ENCODE measurements around the gene AKNAD1. TPM values are rescaled to one million over a fixed set of nuclear protein-coding genes. Genes with fewer than 3 reads are reported as not detected.

The AKNAD1 gene
- polyA plus RNA-seq, 1 donor (not counting 4 experiments of a cell fraction or from before 2014, with no cell fraction given) = 6.9 TPM

GRCh38 chr1:108791790-108792189 lies 65.1 kb downstream of the AKNAD1 start:
- FAIRE-seq (no peak), DNase-seq (ENCODE audit: low read depth, low spot score) (no peak)
- Histone ChIP-seq H4K20me1 (ENCODE audit: control insufficient read depth, extremely low read depth, insufficient read depth, low read length) (no peaks in the 10 kb centered on the region), H3K4me2 (ENCODE audit: control insufficient read depth, extremely low read depth, insufficient read depth, low read depth, low read length) (no peak overlapping the region), H3K9me1 (ENCODE audit: control insufficient read depth, extremely low read depth, insufficient read depth, low read length) (no peaks in the 10 kb centered on the region), H3K4me3 (ENCODE audit: control insufficient read depth in 2 of 3, extremely low read depth in 1 of 3, insufficient read depth in 2 of 3, low read depth in 1 of 3, low read length in 3 of 3) (no peak overlapping the region), H3K4me1 (ENCODE audit: control insufficient read depth, extremely low read depth, insufficient read depth, low read length) (no peaks in the 10 kb centered on the region), H2AFZ (ENCODE audit: control insufficient read depth, low read length) (no peak overlapping the region), H3K27ac (ENCODE audit: control insufficient read depth, insufficient read depth, low read length) (no peak overlapping the region), H3K27me3 (ENCODE audit: control insufficient read depth, extremely low read depth, insufficient read depth, low read length) (no peaks in the 10 kb centered on the region), H3K79me2 (ENCODE audit: control insufficient read depth, insufficient read depth, low read length) (no peaks in the 10 kb centered on the region), H3K36me3 (ENCODE audit: control insufficient read depth in 2 of 2, extremely low read depth in 1 of 2, insufficient read depth in 2 of 2, low read length in 2 of 2) (peaks cover 10 to 13% of the 10 kb centered on the region in 2 experiments), H3K9ac (ENCODE audit: control insufficient read depth, extremely low read depth, insufficient read depth, low read length) (no peak overlapping the region), H3K9me3 (ENCODE audit: control insufficient read depth, low read depth, low read length) (no peaks in the 10 kb centered on the region)
- TF ChIP-seq CTCF (optimal IDR thresholded peaks at IDR 0.05 in 1 of 3, IDR thresholded peaks at IDR 0.05 in 1 of 3, conservative IDR thresholded peaks at IDR 0.05 in 1 of 3; ENCODE audit: extremely low read depth in 1 of 3, insufficient read depth in 2 of 3, low read length in 3 of 3) (no peak), EZH2 (IDR thresholded peaks at IDR 0.05; ENCODE audit: low read length) (no peak)
- dilution Hi-C loops (cut with MboI; ENCODE audit: extremely low pct_ligation_motif_present, low sequenced_read_pairs) = loop anchor here (25.0 kb wide), 1 partner anchor 121 kb away; no protein-coding TSS in a partner anchor

DNA sequence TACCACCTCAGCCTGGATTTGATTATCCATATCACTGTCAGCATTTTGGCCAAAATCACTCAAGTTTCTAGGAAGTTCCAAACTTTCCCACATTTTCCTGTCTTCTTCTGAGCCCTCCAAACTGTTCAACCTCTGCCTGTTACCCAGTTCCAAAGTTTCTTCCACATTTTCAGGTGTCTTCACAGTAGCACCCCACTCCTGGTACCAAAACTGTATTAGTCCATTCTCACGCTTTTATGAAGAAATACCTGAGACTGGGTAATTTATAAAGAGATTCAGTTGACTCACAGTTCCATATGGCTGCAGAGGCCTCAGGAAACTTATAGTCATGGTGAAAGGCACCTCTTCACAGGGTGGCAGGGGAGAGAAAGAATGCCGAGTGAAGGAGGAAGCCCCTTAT lies 71.0 kb downstream of the AKNAD1 start:
- peaks cover 11 to 14% of the 10 kb centered on the region in 2 experiments for H3K36me3 ChIP-seq (ENCODE audit: control insufficient read depth in 2 of 2, extremely low read depth in 1 of 2, insufficient read depth in 2 of 2, low read length in 2 of 2)
- TF ChIP-seq EZH2 (IDR thresholded peaks at IDR 0.05; ENCODE audit: low read length) = no peak
- TF ChIP-seq CTCF (optimal IDR thresholded peaks at IDR 0.05 in 1 of 3, IDR thresholded peaks at IDR 0.05 in 1 of 3, conservative IDR thresholded peaks at IDR 0.05 in 1 of 3; ENCODE audit: extremely low read depth in 1 of 3, insufficient read depth in 2 of 3, low read length in 3 of 3) = no peak
- DNase-seq (ENCODE audit: low read depth, low spot score) = no peak
- H3K9ac ChIP-seq (ENCODE audit: control insufficient read depth, extremely low read depth, insufficient read depth, low read length) = no peak overlapping the region
- H3K4me1 ChIP-seq (ENCODE audit: control insufficient read depth, extremely low read depth, insufficient read depth, low read length) = no peaks in the 10 kb centered on the region
- dilution Hi-C loops (cut with MboI; ENCODE audit: extremely low pct_ligation_motif_present, low sequenced_read_pairs) = loop anchor here (25.0 kb wide), 1 partner anchor 126 kb away; no protein-coding TSS in a partner anchor
- no peak for FAIRE-seq
- no peak overlapping the region for H3K27ac ChIP-seq (ENCODE audit: control insufficient read depth, insufficient read depth, low read length)
- H3K4me3 ChIP-seq (ENCODE audit: control insufficient read depth in 2 of 3, extremely low read depth in 1 of 3, insufficient read depth in 2 of 3, low read depth in 1 of 3, low read length in 3 of 3) = no peak overlapping the region
- H4K20me1 ChIP-seq (ENCODE audit: control insufficient read depth, extremely low read depth, insufficient read depth, low read length) = no peaks in the 10 kb centered on the region
- H3K9me3 ChIP-seq (ENCODE audit: control insufficient read depth, low read depth, low read length) = peaks cover 11% of the 10 kb centered on the region
- no peaks in the 10 kb centered on the region for H3K79me2 ChIP-seq (ENCODE audit: control insufficient read depth, insufficient read depth, low read length)
- H3K4me2 ChIP-seq (ENCODE audit: control insufficient read depth, extremely low read depth, insufficient read depth, low read depth, low read length) = no peak overlapping the region
- H3K27me3 ChIP-seq (ENCODE audit: control insufficient read depth, extremely low read depth, insufficient read depth, low read length) = no peaks in the 10 kb centered on the region
- H2AFZ ChIP-seq (ENCODE audit: control insufficient read depth, low read length) = no peak overlapping the region
- H3K9me1 ChIP-seq (ENCODE audit: control insufficient read depth, extremely low read depth, insufficient read depth, low read length) = no peaks in the 10 kb centered on the region
